GM10266 (cell line): ENCODE measurements around the gene B3GNT7.

Source experiments
- DNase-seq: peaks from one replicate; pipeline ENCODE4 v3.0.0; 2012; ENCODE audit errors: extremely low spot score
- CTCF ChIP-seq: IDR thresholded peaks from 2 replicates; pipeline ENCODE4 v1.5.1; 2012; ENCODE audit warnings: mild to moderate bottlenecking, low read depth; ENCODE audit not compliant: control insufficient read depth, insufficient read depth; ENCODE audit errors: missing control alignments

B3GNT7 gene

GRCh38 chr2:231387904-231388724 lies 7.4 kb upstream of the B3GNT7 start:
- no peak for DNase-seq
- TF ChIP-seq CTCF = no peak

- no peak for TF ChIP-seq CTCF
- no peak for DNase-seq
These were observed 6.7 kb upstream of the B3GNT7 start for GRCh38 chr2:231388725-231389346.

- no peak for TF ChIP-seq CTCF
- DNase-seq = no peak
These were observed 4.8 kb upstream of the B3GNT7 start for GRCh38 chr2:231390667-231391066.

GRCh38 chr2:231391981-231392380 lies 3.5 kb upstream of the B3GNT7 start:
- DNase-seq = peak; percentile 59
- TF ChIP-seq CTCF = no peak

- DNase-seq = no peak
- TF ChIP-seq CTCF = no peak
These were observed 2.9 kb upstream of the B3GNT7 start for GRCh38 chr2:231392431-231393148.

GRCh38 chr2:231393149-231394131 lies 2.1 kb upstream of the B3GNT7 start:
- peak; percentile 81 for DNase-seq
- peak; percentile 40 for TF ChIP-seq CTCF
